ENCODE results near the gene TIGD4.
A peak's percentile ranks its signal among the peaks of the same experiment; 100 is the strongest.

TIGD4 gene

GRCh38 chr4:152779513-152780266 lies at the start of gene TIGD4, which contains the start of gene ARFIP1:
TIGD4 (minus strand) TSS chr4:152779730; CDS start chr4:152771004, 8,726 bp downstream.
ARFIP1 (plus strand) TSS chr4:152779954; CDS start chr4:152829634, 49,680 bp downstream.
- peak; percentile 87 to 91 for DNase-seq

GRCh38 chr4:152828122-152828521 lies 48.6 kb upstream of the TIGD4 start:
- DNase-seq: no peak

DNA sequence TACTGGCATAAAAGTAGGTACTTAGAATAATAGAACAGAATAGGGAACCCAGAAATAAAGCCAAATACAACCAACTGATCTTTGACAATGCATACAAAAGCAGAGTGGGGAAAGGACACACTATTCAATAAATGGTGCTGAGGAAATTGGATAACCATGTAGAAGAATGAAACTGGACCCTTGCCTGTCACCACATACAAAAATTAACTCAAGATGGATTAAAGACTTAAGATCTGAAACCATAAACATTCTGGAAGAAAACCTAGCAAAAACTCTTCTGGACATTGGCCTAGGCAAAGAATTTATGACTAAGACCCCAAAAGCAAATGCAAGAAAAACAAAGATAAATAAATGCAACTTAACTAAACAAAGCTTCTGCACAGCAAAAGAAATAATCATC lies 45.8 kb upstream of the TIGD4 start:
- no peak for DNase-seq

DNA sequence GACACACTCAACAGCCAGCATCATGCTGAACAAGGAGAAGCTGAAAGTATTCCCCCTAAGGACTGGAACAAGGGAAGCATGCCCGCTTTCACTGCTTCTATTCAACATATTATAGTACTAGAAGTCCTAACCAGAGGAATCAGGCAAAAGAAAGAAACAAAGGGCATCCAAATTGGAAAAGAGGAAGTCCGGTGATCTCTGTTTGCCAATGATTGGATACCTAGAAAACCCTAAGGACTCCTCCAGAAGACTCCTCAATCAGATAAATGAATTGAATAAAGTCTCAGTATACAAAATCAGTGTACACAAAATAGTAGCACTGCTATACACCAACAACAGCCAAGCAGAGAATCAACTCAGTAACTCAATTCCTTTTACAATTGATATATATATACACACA lies 45.0 kb upstream of the TIGD4 start:
- DNase-seq: no peak

GRCh38 chr4:152822323-152822722 lies 42.8 kb upstream of the TIGD4 start:
- no peak for DNase-seq

GRCh38 chr4:152820073-152820472 lies 40.5 kb upstream of the TIGD4 start:
- no peak for DNase-seq

- DNase-seq: no peak
Measured at GRCh38 chr4:152819026-152819645, 39.6 kb upstream of the TIGD4 start.

DNA sequence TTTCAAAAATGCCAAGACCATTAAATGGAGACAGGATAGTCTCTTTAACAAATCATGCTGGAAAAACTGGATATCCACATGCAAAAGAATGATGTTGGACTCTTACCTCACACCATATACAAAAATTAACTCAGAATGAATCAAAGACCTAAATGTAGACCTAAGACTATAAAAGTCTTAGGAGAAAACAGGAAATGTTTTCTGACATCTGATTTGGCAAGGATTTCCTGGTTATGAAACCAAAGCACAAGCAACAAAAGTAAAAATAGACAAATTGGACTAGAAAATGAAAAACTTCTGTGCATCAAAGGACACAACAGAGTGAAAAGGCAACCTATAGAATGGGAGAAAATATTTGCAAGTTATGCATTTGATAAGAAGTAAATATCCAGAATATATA lies 37.8 kb upstream of the TIGD4 start:
- no peak for DNase-seq

GRCh38 chr4:152815078-152815477 lies 35.5 kb upstream of the TIGD4 start:
- DNase-seq: no peak

DNA sequence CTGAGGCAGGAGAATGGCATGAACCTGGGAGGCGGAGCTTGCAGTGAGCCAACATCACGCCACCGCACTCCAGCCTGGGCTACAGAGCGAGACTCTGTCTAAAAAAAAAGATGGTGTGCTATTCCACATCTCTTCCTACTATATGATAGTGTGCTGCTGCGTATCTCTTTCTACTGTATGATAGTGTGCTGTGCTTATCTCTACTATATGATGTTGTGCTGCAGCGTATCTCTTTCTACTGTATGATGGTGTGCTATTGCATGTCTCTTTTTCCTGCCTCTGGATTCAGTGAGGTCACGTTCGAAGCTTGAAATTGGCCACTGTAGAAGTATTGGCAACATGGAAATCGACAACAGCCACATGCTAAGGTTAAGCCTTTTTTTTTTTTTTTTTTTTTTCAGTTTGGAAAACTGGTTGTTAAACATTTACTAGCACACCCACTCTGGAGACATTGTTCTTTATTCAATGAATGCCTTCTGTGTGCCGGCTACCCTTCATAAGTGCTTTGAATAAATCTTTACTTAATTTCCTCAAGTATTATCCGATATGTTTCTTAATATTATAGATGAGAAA lies 31.3 kb upstream of the TIGD4 start:
- no peak for DNase-seq

- DNase-seq: no peak
Measured at GRCh38 chr4:152808670-152809069, 29.1 kb upstream of the TIGD4 start.

DNA sequence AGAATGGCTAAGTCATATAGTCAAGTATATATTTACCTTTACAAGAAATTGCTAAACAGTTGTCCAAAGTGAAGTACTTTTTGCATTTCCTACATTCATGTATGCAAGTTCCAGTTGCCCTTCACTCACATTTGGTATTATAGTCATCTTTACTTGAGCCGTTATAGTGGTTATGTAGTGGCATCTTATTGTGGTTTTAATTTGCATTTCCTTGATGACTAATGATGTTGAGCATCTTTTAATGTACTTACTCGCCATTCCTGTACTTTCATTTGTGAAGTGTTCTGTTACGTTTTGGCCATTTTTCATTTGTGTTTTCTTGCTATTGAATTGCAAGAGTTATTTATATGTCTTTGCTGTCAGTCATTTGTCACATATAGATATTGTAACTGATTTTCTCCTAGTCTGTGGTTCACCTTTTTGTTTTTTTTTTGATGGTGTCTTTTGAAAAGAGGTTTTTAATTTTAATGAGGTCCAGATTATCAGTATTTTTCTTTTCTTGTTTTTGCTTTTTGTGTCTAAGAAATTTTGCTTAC lies 27.8 kb upstream of the TIGD4 start:
- no peak for DNase-seq

- no peak for DNase-seq
Measured at GRCh38 chr4:152806501-152807125, 27.1 kb upstream of the TIGD4 start.

GRCh38 chr4:152805818-152806217 lies 26.3 kb upstream of the TIGD4 start:
- DNase-seq: no peak

DNA sequence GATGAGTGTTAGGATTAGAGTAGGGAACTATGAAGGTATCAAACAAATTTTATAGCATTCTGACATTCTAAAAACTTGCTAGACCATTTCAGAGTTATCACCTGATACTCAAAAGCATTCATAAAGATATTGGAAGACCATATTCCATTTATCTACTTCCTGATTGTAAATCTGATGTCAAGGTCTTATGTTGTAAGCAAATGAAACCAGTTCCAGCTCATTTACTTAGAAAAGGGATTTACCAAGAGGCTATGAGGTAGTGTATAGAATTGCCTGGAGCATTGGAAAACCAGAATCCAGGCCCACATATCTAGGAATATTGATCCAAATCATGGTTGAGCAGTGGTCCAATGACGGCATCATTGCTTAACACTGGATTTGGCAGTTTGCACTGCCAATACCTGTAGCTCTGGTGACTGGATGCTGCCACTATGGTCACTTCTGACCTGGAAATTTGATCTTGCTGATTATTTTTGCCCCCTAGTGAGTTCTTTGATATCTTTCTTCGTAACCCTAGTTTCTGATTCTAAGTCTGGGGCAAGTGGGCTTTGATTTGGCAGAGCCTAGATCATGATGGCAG lies 25.6 kb upstream of the TIGD4 start:
- no peak for DNase-seq

GRCh38 chr4:152803541-152803940 lies 24.0 kb upstream of the TIGD4 start:
- DNase-seq: no peak

GRCh38 chr4:152795891-152796290 lies 16.4 kb upstream of the TIGD4 start:
- DNase-seq: no peak

- no peak for DNase-seq
Measured at GRCh38 chr4:152786627-152787026, 7.1 kb upstream of the TIGD4 start.

DNA sequence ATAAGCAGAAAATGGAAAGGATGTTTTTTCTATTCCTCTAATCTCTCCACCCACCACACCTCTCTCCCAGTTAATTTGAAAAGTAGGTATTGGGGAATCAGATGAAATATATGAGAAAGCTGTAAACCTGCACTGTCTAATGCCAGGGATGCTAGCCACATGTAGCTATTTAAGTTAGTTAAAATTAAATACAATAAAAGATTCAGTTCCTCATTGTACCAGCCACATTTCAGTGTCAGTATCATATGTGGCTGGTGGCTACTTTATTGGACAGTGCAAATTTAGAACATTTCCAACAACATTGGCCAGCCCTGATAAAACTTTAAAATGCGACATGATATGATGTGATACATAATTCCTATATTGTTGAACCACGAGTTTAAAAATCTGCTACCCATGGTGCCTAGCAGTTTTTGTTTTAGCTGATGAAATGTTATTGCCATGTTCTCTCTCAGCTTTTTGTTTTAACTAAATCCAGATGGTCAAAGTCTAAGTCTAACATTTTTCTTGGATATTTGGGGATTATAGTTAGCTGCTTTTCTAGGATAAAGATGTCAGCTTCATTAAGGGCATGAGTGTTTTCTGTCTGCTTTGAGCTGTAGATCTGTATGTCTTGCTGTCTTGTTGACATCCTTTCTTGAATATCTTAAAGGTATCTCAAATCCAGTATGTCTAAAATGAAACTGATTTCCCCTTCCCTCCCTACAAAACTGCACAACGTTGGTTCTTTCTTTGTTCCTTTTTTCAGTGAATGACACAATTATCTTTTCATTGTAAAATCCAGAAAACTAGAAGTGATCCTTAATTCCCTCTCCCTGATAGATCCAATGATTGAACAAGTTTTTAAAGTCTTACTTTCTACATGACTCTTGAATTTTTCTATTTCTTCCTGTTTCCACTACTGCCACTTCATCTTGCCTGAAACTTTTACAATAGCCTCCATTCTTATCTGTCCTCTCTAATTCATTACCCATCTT lies 6.4 kb upstream of the TIGD4 start:
- DNase-seq: no peak

- no peak for DNase-seq
Measured at GRCh38 chr4:152784490-152785350, 5.2 kb upstream of the TIGD4 start.

DNA sequence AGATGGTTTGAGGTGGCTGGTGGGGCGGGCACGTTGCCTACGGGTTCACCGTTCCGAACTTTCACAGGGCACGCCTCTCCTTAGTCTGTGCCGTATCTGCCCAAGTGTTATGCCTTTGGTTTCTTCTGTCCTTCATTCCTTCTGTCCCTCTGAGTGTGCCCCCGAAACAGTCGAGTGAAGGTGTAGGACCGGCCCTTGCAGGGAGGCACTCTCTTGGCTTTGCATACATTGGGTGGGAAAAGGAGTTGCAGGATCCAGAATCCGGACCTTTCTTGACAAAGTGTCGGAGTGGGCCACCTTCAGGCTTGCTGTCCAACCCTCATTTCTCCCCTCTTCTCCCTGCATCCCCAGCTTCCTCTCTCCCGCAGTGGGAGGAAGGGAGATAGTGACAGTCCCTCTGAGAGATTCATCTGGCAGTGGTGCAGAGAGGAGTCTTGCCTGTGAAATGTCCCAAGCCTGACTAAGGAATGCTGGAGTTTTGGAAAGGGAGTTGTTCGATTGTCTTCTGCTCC lies 793 bp upstream of the TIGD4 start:
- no peak for DNase-seq
